HepG2 (cell line): ENCODE measurements around the gene ZFAND3. TPM values are rescaled to one million over a fixed set of nuclear protein-coding genes. Genes with fewer than 3 reads are reported as not detected.
A peak's percentile ranks its signal among the peaks of the same experiment; 100 is the strongest.

Experiments used
- CAMTA2 ChIP-seq: sonication (generic); formaldehyde crosslinking; IDR thresholded peaks from 2 replicates; pipeline ENCODE4 v1.4.0; 2020; ENCODE audit warnings: mild to moderate bottlenecking, missing genetic modification reagents, borderline replicate concordance
- CEBPB ChIP-seq: IDR thresholded peaks from 2 replicates; pipeline ENCODE4 v1.6.1; 2011; ENCODE audit warnings: low read depth, low read length, improper control_type of control experiment, borderline replicate concordance
- ELF4 ChIP-seq: sonication (generic); formaldehyde crosslinking; IDR thresholded peaks from 2 replicates; pipeline ENCODE4 v1.5.0; 2020; ENCODE audit warnings: missing genetic modification reagents, mild to moderate bottlenecking, moderate library complexity, borderline replicate concordance
- FOXJ3 ChIP-seq: sonication (generic); formaldehyde crosslinking; IDR thresholded peaks from 2 replicates; pipeline ENCODE4 v1.4.0; 2020; ENCODE audit warnings: missing genetic modification reagents, mild to moderate bottlenecking, borderline replicate concordance
- FOXK2 ChIP-seq: fragments of 450-650 bp; IDR thresholded peaks from 2 replicates; pipeline ENCODE4 v1.6.1; 2016
- HNF4A ChIP-seq: sonication (generic); formaldehyde crosslinking; IDR thresholded peaks from 2 replicates; pipeline ENCODE4 v1.4.0; 2020; ENCODE audit warnings: missing genetic modification reagents
- HNF4G ChIP-seq, 2 experiments: sonication (generic) in 1 of 2; formaldehyde crosslinking in 1 of 2; IDR thresholded peaks; 2 replicates each; pipeline versions ENCODE4 v1.4.0 to v1.6.1; 2011 to 2020; ENCODE audit warnings: borderline replicate concordance in 2 of 2, low read depth in 2 of 2, mild to moderate bottlenecking in 2 of 2, low read length in 1 of 2, missing genetic modification reagents in 1 of 2, moderate library complexity in 1 of 2
- KLF11 ChIP-seq: IDR thresholded peaks from 2 replicates; pipeline ENCODE4 v1.6.1; 2016; ENCODE audit warnings: missing compliant biosample characterization
- NFKB2 ChIP-seq: sonication (generic); formaldehyde crosslinking; IDR thresholded peaks from 2 replicates; pipeline ENCODE4 v1.4.0; 2020; ENCODE audit warnings: missing genetic modification reagents, borderline replicate concordance
- REL ChIP-seq: sonication (generic); formaldehyde crosslinking; conservative IDR thresholded peaks from 2 replicates; pipeline ENCODE4 v1.8.0; 2022; ENCODE audit warnings: mild to moderate bottlenecking, missing genetic modification reagents, moderate library complexity
- RNF2 ChIP-seq: fragments of 450-650 bp; conservative IDR thresholded peaks from 2 replicates; pipeline ENCODE4 v1.6.1; 2016; ENCODE audit warnings: low read depth
- YEATS4 ChIP-seq: sonication (generic); formaldehyde crosslinking; IDR thresholded peaks from 2 replicates; pipeline ENCODE4 v1.4.0; 2020; ENCODE audit warnings: missing genetic modification reagents, borderline replicate concordance
- ZMYM4 ChIP-seq: sonication (generic); formaldehyde crosslinking; IDR thresholded peaks from 2 replicates; pipeline ENCODE4 v1.8.1; 2023; ENCODE audit warnings: mild to moderate bottlenecking, missing genetic modification reagents
- ZNF292 ChIP-seq: sonication (generic); formaldehyde crosslinking; IDR thresholded peaks from 2 replicates; pipeline ENCODE4 v1.8.1; 2022; ENCODE audit warnings: mild to moderate bottlenecking, low read depth, missing genetic modification reagents, borderline replicate concordance
- polyA plus RNA-seq, 8 experiments: library from polyadenylated mRNA; depleted of rRNA in 3 of 8; stranded (reverse) in 7 of 8; unstranded in 1 of 8; fragments of >200 nt; fragmentation: Illumina TruSeq in 4 of 8; extraction: Trizol in 4 of 8; gene quantifications; 2 replicates each; pipeline versions ENCODE4 v1.2.1 to v1.2.3, GENCODE V29; 2011 to 2016; ENCODE audit warnings: low read depth in 4 of 8, missing spikeins in 1 of 8, mixed read lengths in 1 of 8; ENCODE audit not compliant: insufficient read depth in 1 of 8
- total RNA-seq, 5 experiments: library from RNA; depleted of rRNA; stranded (reverse); fragments of >200 nt; fragmentation: Illumina TruSeq; extraction: Trizol; gene quantifications; 2 replicates each; pipeline ENCODE4 v1.2.3, GENCODE V29; 2016; ENCODE audit warnings: low read depth in 1 of 5
- TF ChIP-seq, protein P1 (sequence below): IDR thresholded peaks from 2 replicates; pipeline ENCODE4 v1.6.1; 2016; ENCODE audit warnings: low read depth
- TF ChIP-seq, protein P2 (sequence below): IDR thresholded peaks from 2 replicates; pipeline ENCODE4 v1.6.1; 2012; ENCODE audit warnings: low read depth, low read length, improper control_type of control experiment
- TF ChIP-seq, protein P3 (sequence below): sonication (generic); formaldehyde crosslinking; IDR thresholded peaks from 2 replicates; pipeline ENCODE4 v1.5.1; 2020; ENCODE audit warnings: mild to moderate bottlenecking, missing genetic modification reagents, borderline replicate concordance
- TF ChIP-seq, protein P4 (sequence below): IDR thresholded peaks from 2 replicates; pipeline ENCODE4 v1.6.1; 2016; ENCODE audit warnings: missing compliant biosample characterization, missing genetic modification reagents, borderline replicate concordance

The ZFAND3 gene
- total and polyA plus RNA-seq, 2 of the 13 experiments (the other 11 are each of a cell fraction or from before 2014, with no cell fraction given) = 16.4 to 17.1 TPM

DNA sequence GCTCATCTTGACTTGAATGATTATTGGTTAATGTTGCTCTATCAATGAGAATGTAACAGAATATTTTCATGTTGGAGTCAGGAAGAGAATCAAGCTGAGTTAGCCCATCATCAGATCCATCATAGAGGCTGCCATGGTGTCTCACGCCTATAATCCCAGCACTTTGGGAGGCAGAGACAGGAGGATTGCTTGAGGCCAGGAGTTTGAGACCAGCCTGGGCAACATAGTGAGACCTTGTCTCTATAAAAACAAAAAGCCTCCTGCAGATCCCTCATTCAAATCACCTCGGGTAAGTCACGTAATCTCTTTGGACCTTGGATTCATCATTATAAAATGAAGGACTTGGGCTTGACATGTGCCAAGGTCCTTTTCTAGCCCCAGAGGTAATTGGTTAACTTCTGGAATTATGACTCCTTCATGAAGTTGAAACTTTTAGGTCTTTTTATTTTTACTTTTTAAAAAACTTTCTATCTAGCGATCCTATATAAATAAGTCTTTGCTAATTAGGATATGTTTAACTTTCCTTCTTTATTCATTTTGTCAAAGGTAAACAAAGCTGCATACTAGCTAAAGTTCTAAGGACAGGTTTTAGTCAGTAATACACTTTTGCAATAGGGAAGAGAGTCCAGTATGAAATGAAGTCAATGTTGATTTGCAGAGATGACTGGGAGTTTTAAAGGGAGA, 110.9 kb downstream of the ZFAND3 start (continued):
- no peak for TF ChIP-seq KLF11 (CRISPR knock-in tag)
- TF ChIP-seq, protein P1, sequence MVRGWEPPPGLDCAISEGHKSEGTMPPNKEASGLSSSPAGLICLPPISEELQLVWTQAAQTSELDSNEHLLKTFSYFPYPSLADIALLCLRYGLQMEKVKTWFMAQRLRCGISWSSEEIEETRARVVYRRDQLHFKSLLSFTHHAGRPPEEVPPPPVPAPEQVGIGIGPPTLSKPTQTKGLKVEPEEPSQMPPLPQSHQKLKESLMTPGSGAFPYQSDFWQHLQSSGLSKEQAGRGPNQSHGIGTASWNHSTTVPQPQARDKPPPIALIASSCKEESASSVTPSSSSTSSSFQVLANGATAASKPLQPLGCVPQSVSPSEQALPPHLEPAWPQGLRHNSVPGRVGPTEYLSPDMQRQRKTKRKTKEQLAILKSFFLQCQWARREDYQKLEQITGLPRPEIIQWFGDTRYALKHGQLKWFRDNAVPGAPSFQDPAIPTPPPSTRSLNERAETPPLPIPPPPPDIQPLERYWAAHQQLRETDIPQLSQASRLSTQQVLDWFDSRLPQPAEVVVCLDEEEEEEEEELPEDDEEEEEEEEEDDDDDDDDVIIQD (CRISPR knock-in tag) = peak; percentile 41; the same call in 1 of the 2 replicates
- TF ChIP-seq HNF4G (IDR thresholded peaks at IDR 0.05; ENCODE audit: borderline replicate concordance, low read depth, low read length) = no peak
- 0 out of 2 replicates have a peak, but pooled peaks have one; percentile 41 for TF ChIP-seq HNF4G (CRISPR knock-in tag; IDR thresholded peaks at IDR 0.05; ENCODE audit: borderline replicate concordance, low read depth)
- peak; percentile 16; the same call in 1 of the 2 replicates for TF ChIP-seq YEATS4
- TF ChIP-seq ELF4 (CRISPR knock-in tag) = no peak
- TF ChIP-seq NFKB2 = no peak
- TF ChIP-seq, protein P2, sequence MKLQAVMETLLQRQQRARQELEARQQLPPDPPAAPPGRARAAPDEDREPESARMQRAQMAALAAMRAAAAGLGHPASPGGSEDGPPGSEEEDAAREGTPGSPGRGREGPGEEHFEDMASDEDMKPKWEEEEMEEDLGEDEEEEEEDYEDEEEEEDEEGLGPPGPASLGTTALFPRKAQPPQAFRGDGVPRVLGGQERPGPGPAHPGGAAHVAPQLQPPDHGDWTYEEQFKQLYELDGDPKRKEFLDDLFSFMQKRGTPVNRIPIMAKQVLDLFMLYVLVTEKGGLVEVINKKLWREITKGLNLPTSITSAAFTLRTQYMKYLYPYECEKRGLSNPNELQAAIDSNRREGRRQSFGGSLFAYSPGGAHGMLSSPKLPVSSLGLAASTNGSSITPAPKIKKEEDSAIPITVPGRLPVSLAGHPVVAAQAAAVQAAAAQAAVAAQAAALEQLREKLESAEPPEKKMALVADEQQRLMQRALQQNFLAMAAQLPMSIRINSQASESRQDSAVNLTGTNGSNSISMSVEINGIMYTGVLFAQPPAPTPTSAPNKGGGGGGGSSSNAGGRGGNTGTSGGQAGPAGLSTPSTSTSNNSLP = peak; percentile 47
- TF ChIP-seq REL = no peak
- no peak for TF ChIP-seq RNF2
- peak; percentile 46; the same call in 1 of the 2 replicates for TF ChIP-seq ZMYM4 (CRISPR knock-in tag)
- TF ChIP-seq, protein P3, sequence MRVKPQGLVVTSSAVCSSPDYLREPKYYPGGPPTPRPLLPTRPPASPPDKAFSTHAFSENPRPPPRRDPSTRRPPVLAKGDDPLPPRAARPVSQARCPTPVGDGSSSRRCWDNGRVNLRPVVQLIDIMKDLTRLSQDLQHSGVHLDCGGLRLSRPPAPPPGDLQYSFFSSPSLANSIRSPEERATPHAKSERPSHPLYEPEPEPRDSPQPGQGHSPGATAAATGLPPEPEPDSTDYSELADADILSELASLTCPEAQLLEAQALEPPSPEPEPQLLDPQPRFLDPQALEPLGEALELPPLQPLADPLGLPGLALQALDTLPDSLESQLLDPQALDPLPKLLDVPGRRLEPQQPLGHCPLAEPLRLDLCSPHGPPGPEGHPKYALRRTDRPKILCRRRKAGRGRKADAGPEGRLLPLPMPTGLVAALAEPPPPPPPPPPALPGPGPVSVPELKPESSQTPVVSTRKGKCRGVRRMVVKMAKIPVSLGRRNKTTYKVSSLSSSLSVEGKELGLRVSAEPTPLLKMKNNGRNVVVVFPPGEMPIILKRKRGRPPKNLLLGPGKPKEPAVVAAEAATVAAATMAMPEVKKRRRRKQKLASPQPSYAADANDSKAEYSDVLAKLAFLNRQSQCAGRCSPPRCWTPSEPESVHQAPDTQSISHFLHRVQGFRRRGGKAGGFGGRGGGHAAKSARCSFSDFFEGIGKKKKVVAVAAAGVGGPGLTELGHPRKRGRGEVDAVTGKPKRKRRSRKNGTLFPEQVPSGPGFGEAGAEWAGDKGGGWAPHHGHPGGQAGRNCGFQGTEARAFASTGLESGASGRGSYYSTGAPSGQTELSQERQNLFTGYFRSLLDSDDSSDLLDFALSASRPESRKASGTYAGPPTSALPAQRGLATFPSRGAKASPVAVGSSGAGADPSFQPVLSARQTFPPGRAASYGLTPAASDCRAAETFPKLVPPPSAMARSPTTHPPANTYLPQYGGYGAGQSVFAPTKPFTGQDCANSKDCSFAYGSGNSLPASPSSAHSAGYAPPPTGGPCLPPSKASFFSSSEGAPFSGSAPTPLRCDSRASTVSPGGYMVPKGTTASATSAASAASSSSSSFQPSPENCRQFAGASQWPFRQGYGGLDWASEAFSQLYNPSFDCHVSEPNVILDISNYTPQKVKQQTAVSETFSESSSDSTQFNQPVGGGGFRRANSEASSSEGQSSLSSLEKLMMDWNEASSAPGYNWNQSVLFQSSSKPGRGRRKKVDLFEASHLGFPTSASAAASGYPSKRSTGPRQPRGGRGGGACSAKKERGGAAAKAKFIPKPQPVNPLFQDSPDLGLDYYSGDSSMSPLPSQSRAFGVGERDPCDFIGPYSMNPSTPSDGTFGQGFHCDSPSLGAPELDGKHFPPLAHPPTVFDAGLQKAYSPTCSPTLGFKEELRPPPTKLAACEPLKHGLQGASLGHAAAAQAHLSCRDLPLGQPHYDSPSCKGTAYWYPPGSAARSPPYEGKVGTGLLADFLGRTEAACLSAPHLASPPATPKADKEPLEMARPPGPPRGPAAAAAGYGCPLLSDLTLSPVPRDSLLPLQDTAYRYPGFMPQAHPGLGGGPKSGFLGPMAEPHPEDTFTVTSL = peak; percentile 51; the same call in 1 of the 2 replicates
- no peak for TF ChIP-seq FOXJ3
- TF ChIP-seq FOXK2 = 0 out of 2 replicates have a peak, but pooled peaks have one; percentile 39
- TF ChIP-seq ZNF292 = 0 out of 2 replicates have a peak, but pooled peaks have one; percentile 21
- TF ChIP-seq CEBPB = peak; percentile 41; the same call in 1 of the 2 replicates
- TF ChIP-seq, protein P4, sequence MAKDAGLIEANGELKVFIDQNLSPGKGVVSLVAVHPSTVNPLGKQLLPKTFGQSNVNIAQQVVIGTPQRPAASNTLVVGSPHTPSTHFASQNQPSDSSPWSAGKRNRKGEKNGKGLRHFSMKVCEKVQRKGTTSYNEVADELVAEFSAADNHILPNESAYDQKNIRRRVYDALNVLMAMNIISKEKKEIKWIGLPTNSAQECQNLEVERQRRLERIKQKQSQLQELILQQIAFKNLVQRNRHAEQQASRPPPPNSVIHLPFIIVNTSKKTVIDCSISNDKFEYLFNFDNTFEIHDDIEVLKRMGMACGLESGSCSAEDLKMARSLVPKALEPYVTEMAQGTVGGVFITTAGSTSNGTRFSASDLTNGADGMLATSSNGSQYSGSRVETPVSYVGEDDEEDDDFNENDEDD (CRISPR knock-in tag) = no peak
- TF ChIP-seq CAMTA2 (CRISPR knock-in tag) = no peak
- TF ChIP-seq HNF4A (CRISPR knock-in tag) = peak; percentile 57
